Measurements from ENCODE around the gene AJAP1.

Gene AJAP1

GRCh38 chr1:4729090-4729471, 74.7 kb downstream of the AJAP1 start:
- DNase-seq (ENCODE audit: insufficient read length) (no peak), FAIRE-seq (no peak)
- no peak for TF ChIP-seq POLR2A (IDR thresholded peaks at IDR 0.05; ENCODE audit: low read depth, low read length)
- no peak for TF ChIP-seq TAF1 (IDR thresholded peaks at IDR 0.05; ENCODE audit: borderline replicate concordance, low read depth, low read length)
- no peak for TF ChIP-seq POLR2AphosphoS5 (IDR thresholded peaks at IDR 0.05; ENCODE audit: low read depth, low read length)

GRCh38 chr1:4730078-4730477, 75.7 kb downstream of the AJAP1 start:
- TF ChIP-seq POLR2A (IDR thresholded peaks at IDR 0.05; ENCODE audit: low read depth, low read length) (no peak), POLR2AphosphoS5 (IDR thresholded peaks at IDR 0.05; ENCODE audit: low read depth, low read length) (no peak), TAF1 (IDR thresholded peaks at IDR 0.05; ENCODE audit: borderline replicate concordance, low read depth, low read length) (no peak)
- no peak for FAIRE-seq
- no peak for DNase-seq (ENCODE audit: insufficient read length)

GRCh38 chr1:4733446-4734177, 79.2 kb downstream of the AJAP1 start:
- TF ChIP-seq POLR2AphosphoS5 (IDR thresholded peaks at IDR 0.05; ENCODE audit: low read depth, low read length) (no peak), TAF1 (IDR thresholded peaks at IDR 0.05; ENCODE audit: borderline replicate concordance, low read depth, low read length) (no peak), POLR2A (IDR thresholded peaks at IDR 0.05; ENCODE audit: low read depth, low read length) (no peak)
- no peak for FAIRE-seq
- no peak for DNase-seq (ENCODE audit: insufficient read length)

GRCh38 chr1:4734219-4734618, 79.8 kb downstream of the AJAP1 start:
- no peak for DNase-seq (ENCODE audit: insufficient read length)
- no peak for FAIRE-seq
- no peak for TF ChIP-seq TAF1 (IDR thresholded peaks at IDR 0.05; ENCODE audit: borderline replicate concordance, low read depth, low read length)

GRCh38 chr1:4734791-4735190, 80.4 kb downstream of the AJAP1 start:
- TF ChIP-seq POLR2AphosphoS5 (IDR thresholded peaks at IDR 0.05; ENCODE audit: low read depth, low read length) (no peak), POLR2A (IDR thresholded peaks at IDR 0.05; ENCODE audit: low read depth, low read length) (no peak)
- no peak for FAIRE-seq
- DNase-seq (ENCODE audit: insufficient read length): no peak

- no peak for DNase-seq (ENCODE audit: insufficient read length)
Observed at GRCh38 chr1:4736254-4736653, 81.8 kb downstream of the AJAP1 start.

GRCh38 chr1:4741876-4742423, 87.5 kb downstream of the AJAP1 start:
- TF ChIP-seq TAF1 (IDR thresholded peaks at IDR 0.05; ENCODE audit: borderline replicate concordance, low read depth, low read length): no peak
- TF ChIP-seq POLR2AphosphoS5 (IDR thresholded peaks at IDR 0.05; ENCODE audit: low read depth, low read length): no peak
- no peak for TF ChIP-seq POLR2A (IDR thresholded peaks at IDR 0.05; ENCODE audit: low read depth, low read length)
- no peak for FAIRE-seq
- DNase-seq (ENCODE audit: insufficient read length): no peak

More at GRCh38 chr1:4736254-4736653, 81.8 kb downstream of the AJAP1 start:
- TF ChIP-seq POLR2A (IDR thresholded peaks at IDR 0.05; ENCODE audit: low read depth, low read length) (no peak), TAF1 (IDR thresholded peaks at IDR 0.05; ENCODE audit: borderline replicate concordance, low read depth, low read length) (no peak), POLR2AphosphoS5 (IDR thresholded peaks at IDR 0.05; ENCODE audit: low read depth, low read length) (no peak)
- FAIRE-seq: no peak

GRCh38 chr1:4743978-4744750, 89.8 kb downstream of the AJAP1 start:
- no peak for DNase-seq (ENCODE audit: insufficient read length)
- TF ChIP-seq POLR2AphosphoS5 (IDR thresholded peaks at IDR 0.05; ENCODE audit: low read depth, low read length) (no peak), POLR2A (IDR thresholded peaks at IDR 0.05; ENCODE audit: low read depth, low read length) (no peak), TAF1 (IDR thresholded peaks at IDR 0.05; ENCODE audit: borderline replicate concordance, low read depth, low read length) (no peak)

GRCh38 chr1:4745560-4745959, 91.2 kb downstream of the AJAP1 start:
- FAIRE-seq (no peak), DNase-seq (ENCODE audit: insufficient read length) (no peak)
- no peak for TF ChIP-seq POLR2AphosphoS5 (IDR thresholded peaks at IDR 0.05; ENCODE audit: low read depth, low read length)
- no peak for TF ChIP-seq POLR2A (IDR thresholded peaks at IDR 0.05; ENCODE audit: low read depth, low read length)
- TF ChIP-seq TAF1 (IDR thresholded peaks at IDR 0.05; ENCODE audit: borderline replicate concordance, low read depth, low read length): no peak

More at GRCh38 chr1:4743978-4744750, 89.8 kb downstream of the AJAP1 start:
- FAIRE-seq: no peak

GRCh38 chr1:4749406-4749805, 95.0 kb downstream of the AJAP1 start:
- FAIRE-seq (no peak), DNase-seq (ENCODE audit: insufficient read length) (no peak)
- TF ChIP-seq TAF1 (IDR thresholded peaks at IDR 0.05; ENCODE audit: borderline replicate concordance, low read depth, low read length): no peak
- no peak for TF ChIP-seq POLR2A (IDR thresholded peaks at IDR 0.05; ENCODE audit: low read depth, low read length)
- no peak for TF ChIP-seq POLR2AphosphoS5 (IDR thresholded peaks at IDR 0.05; ENCODE audit: low read depth, low read length)

- TF ChIP-seq POLR2A (IDR thresholded peaks at IDR 0.05; ENCODE audit: low read depth, low read length) (no peak), POLR2AphosphoS5 (IDR thresholded peaks at IDR 0.05; ENCODE audit: low read depth, low read length) (no peak), TAF1 (IDR thresholded peaks at IDR 0.05; ENCODE audit: borderline replicate concordance, low read depth, low read length) (no peak)
- no peak for DNase-seq (ENCODE audit: insufficient read length)
- no peak for FAIRE-seq
Observed at GRCh38 chr1:4750177-4750576, 95.8 kb downstream of the AJAP1 start.

- TF ChIP-seq POLR2AphosphoS5 (IDR thresholded peaks at IDR 0.05; ENCODE audit: low read depth, low read length) (no peak), POLR2A (IDR thresholded peaks at IDR 0.05; ENCODE audit: low read depth, low read length) (no peak), TAF1 (IDR thresholded peaks at IDR 0.05; ENCODE audit: borderline replicate concordance, low read depth, low read length) (no peak)
Observed at GRCh38 chr1:4752059-4752458, 97.7 kb downstream of the AJAP1 start.

More at GRCh38 chr1:4752059-4752458, 97.7 kb downstream of the AJAP1 start:
- FAIRE-seq: no peak
- DNase-seq (ENCODE audit: insufficient read length): no peak

Data from GM12892 (cell line).